OCI-LY3 (cell line): ENCODE results near the gene ATP9A.

ENCODE experiments used
- CTCF ChIP-seq: fragments of 200-600, 300-600 bp; sonication (generic); IDR thresholded peaks from 2 replicates; pipeline ENCODE4 v1.5.1; 2014; ENCODE audit warnings: antibody characterized with exemption, low read length, low read depth
- EZH2phosphoT487 ChIP-seq: fragments of 200-600 bp; shearing (Covaris generic); IDR thresholded peaks from 2 replicates; pipeline ENCODE4 v1.6.1; 2018; ENCODE audit warnings: antibody characterized with exemption, mixed run types, low read depth

GRCh38 chr20:51812861-51813260 is 44.7 kb upstream of the ATP9A start:
- TF ChIP-seq CTCF (no peak), EZH2phosphoT487 (no peak)
